Skeletal muscle cell (primary cell): ENCODE data around the gene METTL9.
"Not testable (repeated sequence)": the region's sequence is repeated elsewhere in the genome, so short reads cannot be mapped to it uniquely, and the experiment has no call there.

ENCODE experiments used
- DNase-seq: peaks from one replicate; pipeline ENCODE4 v3.0.0-alpha.2; 2010; ENCODE audit warnings: low read depth
- H3K4me3 ChIP-seq: 2 replicates; pipeline ENCODE4 v1.5.1; 2011; ENCODE audit warnings: low read depth, mild to moderate bottlenecking, control low read depth, low read length, moderate library complexity

Gene METTL9

DNA sequence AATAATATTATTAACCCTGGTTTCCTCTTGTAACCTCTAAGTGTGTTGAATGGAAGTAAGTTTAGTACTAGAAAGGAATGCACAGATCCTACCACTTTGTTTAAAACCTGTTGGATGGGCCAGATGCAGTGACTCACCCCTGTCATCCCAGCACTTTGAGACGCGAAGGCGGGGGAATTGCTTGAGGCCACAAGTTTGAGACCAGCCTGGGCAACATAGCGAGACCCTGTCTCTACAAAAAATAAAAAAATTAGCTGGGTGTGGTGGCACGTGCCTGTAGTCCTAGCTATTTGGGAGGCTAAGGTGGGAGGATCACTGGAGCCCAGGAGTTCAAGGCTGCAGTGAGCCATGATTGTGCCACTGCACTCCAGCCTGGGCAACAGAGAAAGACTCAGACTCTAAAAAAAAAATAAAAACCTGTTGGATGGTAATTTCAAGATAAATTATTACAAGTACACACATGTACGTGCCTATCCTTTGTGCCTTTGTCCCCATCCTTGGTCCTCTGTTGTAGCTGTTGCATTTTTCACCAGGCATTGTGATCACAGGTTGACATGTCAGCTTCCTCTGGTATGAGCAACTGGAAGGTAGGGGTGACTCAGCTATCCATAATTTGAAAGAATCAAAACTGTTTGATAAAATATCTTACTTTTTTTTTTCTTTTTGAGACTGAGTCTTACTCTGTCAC lies 30.7 kb upstream of the METTL9 start:
- DNase-seq, result no peak
- H3K4me3 ChIP-seq, result no peak overlapping the region

DNA sequence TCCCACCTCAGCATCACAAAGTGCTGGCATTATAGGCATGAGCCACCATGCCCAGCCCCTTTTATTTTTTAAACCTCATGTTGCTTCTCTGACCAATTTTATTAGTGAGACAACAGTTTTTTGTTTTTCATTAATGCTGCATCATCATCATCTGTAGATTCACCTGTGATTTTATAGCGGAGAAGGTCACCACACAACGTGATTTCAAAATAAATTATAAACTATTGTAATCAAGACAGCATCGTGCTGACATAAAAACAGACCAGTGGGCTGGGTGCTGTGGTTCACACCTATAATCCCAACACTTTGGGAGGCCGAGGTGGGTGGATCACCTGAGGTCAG lies 28.7 kb upstream of the METTL9 start:
- H3K4me3 ChIP-seq, result no peak overlapping the region
- DNase-seq, result no peak

DNA sequence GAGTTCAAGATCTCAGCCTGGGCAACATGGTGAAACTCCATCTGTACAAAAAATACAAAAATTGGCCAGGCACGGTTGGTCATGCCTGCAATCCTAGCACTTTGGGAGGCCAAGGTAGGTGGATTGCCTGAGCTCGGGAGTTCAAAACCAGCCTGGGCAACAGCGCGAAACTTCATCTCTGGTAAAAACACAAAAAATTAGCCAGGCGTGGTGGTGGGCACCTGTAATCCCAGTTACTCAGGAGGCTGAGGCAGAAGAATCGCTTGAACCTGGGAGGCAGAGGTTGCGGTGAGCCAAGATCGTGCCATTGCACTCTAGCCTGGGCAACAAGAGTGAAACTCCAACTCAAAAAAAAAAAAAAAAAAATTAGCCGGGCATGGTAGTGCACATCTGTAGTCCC lies 25.9 kb upstream of the METTL9 start:
- not testable (repeated sequence) for DNase-seq, H3K4me3 ChIP-seq

DNA sequence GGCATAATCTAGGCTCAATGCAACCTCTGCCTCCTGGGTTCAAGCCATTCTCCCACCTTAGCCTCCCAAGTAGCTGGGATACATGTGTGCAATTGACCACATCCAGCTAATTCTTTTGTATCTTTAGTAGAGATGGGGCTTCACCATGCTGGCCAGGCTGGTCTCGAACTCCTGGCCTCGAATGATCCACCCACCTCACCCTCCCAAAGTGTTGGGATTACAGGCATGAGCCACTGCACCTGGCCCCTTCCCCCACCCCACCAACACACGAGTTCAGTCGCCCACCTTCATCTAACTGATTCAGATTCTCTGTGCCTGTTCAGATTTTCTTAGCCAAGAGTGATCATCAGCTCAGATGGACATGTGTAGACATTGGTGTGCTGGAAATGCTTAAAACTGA lies 25.0 kb upstream of the METTL9 start:
- H3K4me3 ChIP-seq, result no peak overlapping the region
- no peak for DNase-seq

DNA sequence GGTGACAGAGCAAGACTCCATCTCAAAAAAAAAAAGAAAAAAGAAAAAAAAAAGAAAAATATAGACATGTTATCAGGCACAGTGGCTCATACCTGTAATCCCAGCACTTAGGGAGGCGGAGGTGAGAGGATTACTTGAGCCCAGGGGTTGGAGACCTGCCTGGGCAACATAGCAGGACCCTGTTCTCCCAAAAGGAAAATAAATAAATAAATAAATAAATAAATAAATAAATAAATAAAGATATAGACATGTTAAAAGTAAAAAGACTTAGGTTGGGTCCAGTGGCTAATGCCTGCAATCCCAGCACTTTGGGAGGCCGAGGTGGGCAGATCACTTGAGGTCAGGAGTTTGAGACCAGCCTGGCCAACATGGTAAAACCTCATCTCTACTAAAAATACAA lies 23.1 kb upstream of the METTL9 start:
- H3K4me3 ChIP-seq, DNase-seq: not testable (repeated sequence)

DNA sequence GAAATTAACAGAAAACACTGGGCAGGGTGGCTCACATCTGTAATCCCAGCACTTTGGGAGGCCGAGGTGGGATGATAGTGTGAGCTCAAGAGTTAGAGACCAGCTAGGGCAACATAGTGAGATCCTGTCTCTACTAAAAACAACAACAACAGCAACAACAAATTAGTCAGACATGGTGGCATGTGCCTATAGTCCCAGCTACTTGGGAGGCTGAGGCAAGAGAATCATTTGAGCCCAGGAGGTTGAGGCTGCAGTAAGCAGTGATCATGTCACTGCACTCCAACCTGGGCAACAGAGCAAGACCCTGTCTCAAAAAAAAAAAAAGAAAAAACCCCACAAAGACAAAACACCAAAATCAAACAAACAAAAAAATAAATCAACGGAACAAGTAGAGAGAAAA lies 21.9 kb upstream of the METTL9 start:
- not testable (repeated sequence) for H3K4me3 ChIP-seq, DNase-seq

DNA sequence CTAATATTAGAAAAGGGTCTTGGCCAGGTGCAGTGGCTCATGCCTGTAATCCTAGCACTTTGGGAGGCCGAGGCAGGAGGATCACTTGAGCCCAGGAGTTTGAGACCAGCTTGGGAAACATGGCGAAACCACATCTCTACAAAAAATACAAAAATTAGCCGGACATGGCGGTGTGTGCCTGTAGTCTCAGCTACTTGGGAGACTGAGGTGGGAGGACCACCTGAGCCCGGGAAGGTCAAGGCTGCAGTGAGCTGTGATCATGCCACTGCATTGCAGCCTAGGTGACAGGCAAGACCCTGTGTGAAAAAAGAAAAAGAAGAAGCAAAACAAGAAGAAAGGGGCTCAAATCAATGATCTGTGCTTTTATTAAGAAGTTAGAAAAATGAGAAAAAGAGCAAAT lies 21.1 kb upstream of the METTL9 start:
- not testable (repeated sequence) for H3K4me3 ChIP-seq, DNase-seq

DNA sequence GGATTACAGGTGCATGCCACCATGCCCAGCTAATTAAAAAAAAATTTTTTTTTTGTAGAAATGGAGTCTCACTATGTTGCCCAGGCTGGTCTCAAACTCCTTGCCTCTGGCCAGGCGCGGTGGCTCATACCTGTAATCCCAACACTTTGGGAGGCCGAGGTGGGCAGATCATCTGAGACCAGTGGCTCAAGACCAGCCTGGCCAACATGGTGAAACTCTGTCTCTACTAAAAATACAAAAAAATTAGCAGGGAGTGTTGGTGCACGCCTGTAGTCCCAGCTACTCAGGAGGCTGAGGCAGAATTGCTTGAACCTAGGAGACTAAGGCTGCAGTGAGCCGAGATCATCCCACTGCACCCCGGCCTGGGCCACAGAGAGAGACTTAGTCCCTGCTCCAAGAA lies 19.2 kb upstream of the METTL9 start:
- H3K4me3 ChIP-seq, result not testable (repeated sequence)

DNA sequence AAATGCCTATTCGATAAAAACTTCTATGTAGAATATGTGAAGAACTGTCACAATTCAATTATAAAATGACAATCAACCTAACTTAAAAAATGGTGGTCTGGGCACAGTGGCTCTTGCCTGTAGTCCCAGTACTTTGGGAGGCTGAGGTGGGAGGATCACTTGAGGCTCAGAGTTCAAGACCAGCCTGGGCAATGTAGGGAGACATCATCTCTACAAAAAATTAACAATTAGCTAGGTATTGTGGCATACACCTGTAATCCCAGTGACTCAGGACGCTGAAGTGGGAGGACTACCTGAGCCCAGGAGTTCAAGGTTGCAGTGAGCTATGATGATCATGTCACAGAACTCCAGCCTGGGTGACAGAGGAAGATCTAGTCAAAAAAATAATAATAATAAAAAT lies 18.6 kb upstream of the METTL9 start:
- no peak for DNase-seq
- H3K4me3 ChIP-seq, result no peak overlapping the region

More for the DNA sequence above, 19.2 kb upstream of the METTL9 start:
- DNase-seq, result not testable (repeated sequence)

DNA sequence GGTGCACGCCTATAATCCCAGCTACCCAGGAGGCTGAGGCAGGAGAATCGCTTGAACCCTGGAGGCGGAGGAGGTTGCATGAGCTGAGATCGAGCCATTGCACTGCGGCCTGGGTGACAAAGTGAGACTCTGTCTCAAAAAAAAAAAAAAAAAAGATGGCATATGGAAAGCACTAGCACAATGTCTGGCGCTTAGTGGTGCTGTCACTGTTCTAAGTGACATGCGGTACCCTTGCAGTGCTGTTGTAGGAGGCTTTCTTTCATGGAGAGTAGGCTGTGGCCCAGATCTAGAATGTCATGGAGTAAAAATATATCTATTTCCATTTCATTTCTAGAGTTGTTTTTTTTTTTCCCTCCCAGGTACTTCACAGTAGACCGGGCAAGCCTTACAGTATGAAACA lies 14.6 kb upstream of the METTL9 start:
- DNase-seq, result no peak
- no peak overlapping the region for H3K4me3 ChIP-seq

DNA sequence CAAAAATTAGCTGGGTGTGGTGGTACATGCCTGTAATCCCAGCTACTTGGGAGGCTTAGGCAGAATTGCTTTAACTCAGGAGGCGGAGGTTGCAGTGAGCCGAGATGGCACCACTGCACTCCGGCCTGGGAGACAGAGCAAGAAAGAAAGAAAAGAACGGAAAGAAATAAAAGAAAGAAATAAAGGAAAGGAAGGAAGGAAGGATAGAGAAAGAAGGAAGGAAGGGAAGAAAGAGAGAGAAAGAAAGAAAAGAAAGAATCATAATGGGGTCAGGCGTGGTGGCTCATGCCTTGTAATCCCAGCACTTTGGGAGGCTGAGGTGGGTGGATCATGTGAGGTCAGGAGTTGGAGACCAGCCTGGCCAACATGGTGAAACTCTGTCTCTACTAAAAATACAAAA lies 10.8 kb upstream of the METTL9 start:
- not testable (repeated sequence) for H3K4me3 ChIP-seq, DNase-seq

DNA sequence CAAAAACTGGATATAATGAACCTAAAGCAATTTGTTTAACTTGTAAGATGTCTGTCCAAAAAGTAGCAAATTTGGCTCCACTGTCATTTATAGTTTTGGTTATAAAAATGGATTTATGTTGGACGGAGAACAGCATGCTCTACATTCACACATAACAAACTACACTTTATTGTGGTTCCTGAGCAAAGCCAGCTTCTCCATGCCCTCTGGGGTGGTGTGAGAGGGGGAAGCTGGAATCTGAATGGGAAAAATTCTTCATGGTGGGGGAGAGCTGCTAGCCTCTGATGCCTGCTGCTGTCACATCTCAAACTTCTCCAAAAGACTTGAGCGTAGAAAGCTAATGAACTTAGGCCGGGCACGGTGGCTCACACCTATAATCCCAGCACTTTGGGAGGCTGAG lies 9.8 kb upstream of the METTL9 start:
- DNase-seq, result no peak
- H3K4me3 ChIP-seq, result no peak overlapping the region

DNA sequence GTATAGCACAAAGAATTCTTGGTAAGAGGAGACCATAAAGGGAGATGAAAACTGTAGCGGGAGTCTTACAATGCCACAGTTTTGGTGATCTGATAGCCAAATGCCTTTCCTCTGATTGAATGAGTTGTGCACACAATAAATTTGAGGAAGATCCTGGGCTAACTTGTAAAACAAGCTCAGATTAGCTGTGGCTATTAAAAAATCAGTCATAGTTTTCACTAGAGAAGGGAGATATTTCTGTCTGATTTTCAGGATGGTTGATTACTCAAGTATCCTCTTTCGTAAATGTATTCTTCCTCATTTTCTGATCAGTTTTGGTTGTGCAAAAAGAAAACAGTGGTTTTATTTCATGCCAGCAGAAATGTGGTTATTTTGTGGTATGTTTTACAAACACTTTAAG lies 9.1 kb upstream of the METTL9 start:
- H3K4me3 ChIP-seq, result no peak overlapping the region
- no peak for DNase-seq

DNA sequence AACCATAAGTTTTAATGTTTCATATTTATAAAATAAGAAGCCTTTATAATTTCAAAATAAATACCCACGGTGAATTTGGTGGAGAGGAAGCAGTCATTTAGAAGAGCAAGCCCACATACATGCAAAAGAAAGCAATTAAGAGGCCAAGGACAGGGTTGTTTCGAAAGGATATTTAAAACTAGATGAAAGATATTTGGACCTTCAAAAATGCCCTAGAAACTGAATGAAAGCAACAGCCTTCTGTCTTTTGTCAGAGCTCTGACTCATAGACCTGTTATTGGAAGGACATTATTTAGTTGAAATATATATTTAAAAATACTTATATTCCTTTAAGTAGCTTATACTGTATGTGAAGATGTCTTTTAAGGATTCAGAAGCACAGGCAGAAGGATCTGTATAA lies 8.6 kb upstream of the METTL9 start:
- no peak for DNase-seq
- no peak overlapping the region for H3K4me3 ChIP-seq

DNA sequence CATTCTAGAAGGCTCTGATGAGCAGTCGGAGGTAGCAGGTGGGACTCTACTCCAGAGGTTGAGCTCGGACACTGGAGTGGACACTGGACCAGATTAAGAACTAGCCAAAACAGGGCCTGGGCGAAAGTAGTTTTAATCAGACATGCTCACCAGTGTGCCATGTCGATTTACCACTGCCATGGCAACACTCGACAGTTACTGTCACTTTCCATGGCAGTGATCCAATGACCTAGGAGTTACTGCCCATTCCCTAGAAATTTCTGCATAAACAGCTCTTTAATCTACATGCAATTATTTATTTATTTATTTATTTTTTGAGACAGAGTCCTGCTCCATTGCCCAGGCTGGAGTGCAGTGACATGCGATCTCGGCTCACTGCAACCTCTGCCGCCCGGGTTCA lies 7.2 kb upstream of the METTL9 start:
- DNase-seq, result no peak
- no peak overlapping the region for H3K4me3 ChIP-seq

DNA sequence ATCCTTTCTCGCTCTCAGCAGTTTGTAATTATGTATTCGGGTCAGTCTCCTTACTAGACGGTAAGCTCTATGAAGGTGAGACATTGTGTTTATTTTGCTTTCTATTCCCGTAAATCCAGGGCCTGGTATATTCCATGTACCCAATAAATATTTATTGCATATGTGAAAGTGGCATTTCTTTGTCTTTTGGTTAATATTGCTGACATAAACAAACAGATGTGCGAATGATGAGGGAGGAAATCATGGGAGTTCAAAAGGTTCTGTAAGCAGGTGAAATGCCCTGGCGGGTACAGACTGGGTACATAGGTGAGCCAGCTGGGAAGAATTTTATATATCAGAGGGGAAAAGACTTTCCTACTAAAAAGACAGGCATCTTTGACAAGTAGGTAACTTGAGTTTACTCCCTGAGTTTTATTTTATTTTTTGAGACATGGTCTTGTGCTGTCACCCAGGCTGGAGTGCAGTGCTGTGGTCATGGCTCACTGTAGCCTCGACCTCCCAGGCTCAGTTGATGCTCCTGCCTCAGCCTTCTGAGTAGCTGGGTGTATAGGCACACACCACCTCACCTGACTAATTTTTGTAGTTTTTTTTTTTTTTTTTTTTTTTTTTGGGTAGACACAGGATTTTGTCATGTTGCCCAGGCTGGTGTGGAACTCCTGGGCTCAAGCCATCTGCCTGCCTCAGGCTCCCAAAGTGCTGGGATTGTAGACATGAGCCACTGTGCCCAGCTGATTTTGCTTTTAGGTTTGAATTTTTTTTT lies 5.7 kb upstream of the METTL9 start:
- H3K4me3 ChIP-seq, result no peak overlapping the region
- DNase-seq, result no peak

DNA sequence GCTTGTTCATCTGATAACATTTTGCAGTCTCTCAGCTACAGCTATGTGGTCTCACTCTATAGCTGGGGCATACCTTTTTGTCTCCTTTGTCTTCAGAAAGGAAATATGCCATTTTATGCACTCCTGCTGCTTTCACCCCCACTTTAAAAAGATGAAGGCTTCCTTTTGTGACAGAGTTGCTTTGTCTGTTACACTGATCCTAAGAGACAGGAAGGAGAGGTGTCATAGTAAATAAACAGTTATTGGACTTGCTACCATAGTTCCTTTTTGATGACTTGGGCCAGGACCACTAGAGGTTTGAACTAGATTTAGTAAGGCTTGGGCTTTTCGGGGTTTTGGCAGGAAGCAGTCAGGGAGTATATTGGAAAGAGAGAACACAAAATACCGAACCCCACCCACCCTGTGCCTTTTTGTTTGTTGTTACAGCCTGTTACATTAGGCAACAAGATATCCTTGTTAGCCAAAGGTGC lies 1.8 kb upstream of the METTL9 start:
- no peak overlapping the region for H3K4me3 ChIP-seq
- no peak for DNase-seq

DNA sequence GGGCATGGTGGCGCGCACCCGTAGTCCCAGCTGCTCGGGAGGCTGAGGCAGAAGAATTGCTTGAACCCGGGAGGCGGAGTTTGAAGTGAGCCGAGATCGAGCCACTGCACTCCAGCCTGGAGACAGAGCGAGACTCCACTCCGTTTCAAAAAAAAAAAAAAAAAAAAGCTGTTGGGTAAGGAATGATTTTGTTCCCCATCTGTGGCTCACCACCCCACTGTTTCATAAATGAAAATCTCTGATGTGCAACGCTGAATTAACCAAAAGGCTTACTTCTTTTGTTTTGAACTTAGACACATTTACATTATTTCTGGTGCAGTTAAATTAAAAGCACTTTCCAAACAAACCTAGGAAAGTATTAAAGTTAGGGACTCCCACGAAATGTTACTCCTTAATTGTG lies 1.2 kb upstream of the METTL9 start:
- H3K4me3 ChIP-seq, result no peak overlapping the region
- DNase-seq, result no peak

DNA sequence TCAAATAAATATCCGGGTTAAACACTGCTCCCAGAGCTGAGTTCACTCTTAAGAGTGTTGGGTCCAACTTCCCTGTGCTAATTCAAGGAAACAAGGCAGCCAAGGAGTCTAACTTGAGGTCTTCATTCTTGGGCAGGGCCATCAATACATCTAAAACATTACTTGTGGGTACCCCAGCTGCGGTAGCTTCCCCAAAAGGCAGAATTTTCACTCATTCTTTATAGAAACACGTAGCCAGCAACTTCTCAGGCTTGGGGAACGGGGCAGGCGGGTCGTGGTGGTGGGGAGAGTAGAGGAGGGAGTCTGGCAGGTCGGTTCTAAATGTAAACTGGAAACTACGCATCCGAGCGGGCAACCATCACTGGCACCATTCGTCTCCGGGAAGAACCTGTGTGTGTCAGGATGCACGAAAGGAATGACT lies 666 bp upstream of the METTL9 start:
- H3K4me3 ChIP-seq, result peak overlapping the region; percentile 79
- DNase-seq, result no peak

DNA sequence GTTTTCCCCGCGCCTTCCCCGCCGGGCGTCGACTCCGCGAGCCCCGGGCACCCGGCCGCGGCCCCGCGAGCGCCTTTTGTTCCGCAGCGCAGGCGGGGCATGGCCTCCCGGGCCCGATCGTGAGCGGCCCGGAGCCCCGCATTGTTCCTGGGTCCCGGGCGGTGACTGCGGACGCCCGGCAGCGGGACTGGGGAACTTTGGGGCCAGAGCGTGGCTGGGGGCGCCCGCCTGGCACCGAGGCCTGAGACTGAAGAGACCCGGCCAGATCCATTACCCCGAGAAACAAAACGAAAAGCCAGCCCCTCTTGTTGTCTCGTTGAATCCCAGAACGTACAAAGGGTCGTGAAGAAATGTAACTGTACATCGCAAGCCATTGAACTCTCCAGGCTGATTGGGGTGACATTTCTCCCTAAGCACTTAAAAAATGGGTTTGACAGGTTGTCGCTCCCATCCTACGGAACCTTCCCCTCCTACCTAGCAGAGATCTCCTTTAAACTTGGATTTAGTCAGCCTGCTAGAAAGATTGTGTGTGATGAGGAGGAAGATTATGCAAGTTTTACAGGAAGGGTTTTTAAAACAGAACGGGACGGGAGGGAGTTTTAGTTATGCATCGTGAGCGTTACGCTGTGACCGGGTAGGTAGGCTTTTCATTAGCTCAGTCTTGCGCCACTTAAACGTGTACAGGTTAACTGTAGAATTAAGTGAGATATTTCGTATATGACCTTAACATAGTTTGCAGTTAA lies 825 bp downstream of the METTL9 start:
- peak overlapping the region; percentile 79 for H3K4me3 ChIP-seq
- DNase-seq, result no peak
